HFF-Myc (cell line): ENCODE measurements around the gene SEPHS2.
"Not testable (repeated sequence)": the region's sequence is repeated elsewhere in the genome, so short reads cannot be mapped to it uniquely, and the experiment has no call there.

Experiments
- DNase-seq: peaks from one replicate; pipeline ENCODE4 v3.0.0-alpha.2; 2011; ENCODE audit warnings: low read depth; ENCODE audit errors: extremely low read depth
- H3K4me3 ChIP-seq: replicated peaks from 2 replicates; pipeline ENCODE4 v1.5.1; 2011; ENCODE audit warnings: low read depth, mild to moderate bottlenecking, control low read depth, low read length
- TF ChIP-seq, protein P1 (sequence below): IDR thresholded peaks from 2 replicates; pipeline ENCODE4 v1.5.1; 2012; ENCODE audit warnings: mild to moderate bottlenecking, low read depth, low read length, control low read depth; ENCODE audit errors: missing control alignments

SEPHS2 gene

DNA sequence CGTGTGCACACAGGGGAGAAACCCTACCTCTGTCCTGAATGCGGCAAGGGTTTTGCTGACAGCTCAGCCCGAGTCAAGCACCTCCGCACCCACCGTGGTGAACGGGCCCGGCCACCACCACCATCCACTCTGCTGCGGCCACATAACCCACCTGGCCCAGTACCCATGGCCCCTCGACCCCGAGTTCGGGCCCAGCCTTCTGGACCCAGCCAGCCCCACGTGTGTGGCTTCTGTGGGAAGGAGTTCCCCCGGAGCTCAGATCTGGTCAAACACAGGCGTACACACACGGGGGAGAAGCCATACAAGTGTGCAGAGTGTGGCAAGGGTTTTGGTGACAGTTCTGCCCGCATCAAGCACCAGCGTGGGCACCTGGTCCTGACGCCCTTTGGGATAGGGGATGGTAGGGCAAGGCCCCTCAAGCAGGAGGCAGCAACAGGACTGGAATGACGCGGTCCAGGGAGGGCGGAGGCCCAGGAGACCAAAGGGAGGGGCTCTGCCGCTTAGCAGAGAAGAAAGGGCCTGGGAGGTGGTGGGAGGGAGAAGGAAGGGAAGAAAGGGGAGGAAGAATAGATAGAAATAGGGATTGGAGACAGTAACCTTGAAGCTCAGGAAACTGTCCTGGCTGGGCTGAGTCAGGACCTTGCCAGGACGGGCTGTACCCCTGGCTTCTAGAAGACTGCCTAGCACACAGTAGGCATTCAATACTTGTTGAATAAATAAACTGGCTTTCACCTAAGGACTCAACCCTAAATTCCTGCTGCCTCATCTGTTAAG, 46.8 kb downstream of the SEPHS2 start:
- H3K4me3 ChIP-seq: no peak overlapping the region
- DNase-seq: no peak
- TF ChIP-seq, protein P1, sequence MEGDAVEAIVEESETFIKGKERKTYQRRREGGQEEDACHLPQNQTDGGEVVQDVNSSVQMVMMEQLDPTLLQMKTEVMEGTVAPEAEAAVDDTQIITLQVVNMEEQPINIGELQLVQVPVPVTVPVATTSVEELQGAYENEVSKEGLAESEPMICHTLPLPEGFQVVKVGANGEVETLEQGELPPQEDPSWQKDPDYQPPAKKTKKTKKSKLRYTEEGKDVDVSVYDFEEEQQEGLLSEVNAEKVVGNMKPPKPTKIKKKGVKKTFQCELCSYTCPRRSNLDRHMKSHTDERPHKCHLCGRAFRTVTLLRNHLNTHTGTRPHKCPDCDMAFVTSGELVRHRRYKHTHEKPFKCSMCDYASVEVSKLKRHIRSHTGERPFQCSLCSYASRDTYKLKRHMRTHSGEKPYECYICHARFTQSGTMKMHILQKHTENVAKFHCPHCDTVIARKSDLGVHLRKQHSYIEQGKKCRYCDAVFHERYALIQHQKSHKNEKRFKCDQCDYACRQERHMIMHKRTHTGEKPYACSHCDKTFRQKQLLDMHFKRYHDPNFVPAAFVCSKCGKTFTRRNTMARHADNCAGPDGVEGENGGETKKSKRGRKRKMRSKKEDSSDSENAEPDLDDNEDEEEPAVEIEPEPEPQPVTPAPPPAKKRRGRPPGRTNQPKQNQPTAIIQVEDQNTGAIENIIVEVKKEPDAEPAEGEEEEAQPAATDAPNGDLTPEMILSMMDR: no peak

DNA sequence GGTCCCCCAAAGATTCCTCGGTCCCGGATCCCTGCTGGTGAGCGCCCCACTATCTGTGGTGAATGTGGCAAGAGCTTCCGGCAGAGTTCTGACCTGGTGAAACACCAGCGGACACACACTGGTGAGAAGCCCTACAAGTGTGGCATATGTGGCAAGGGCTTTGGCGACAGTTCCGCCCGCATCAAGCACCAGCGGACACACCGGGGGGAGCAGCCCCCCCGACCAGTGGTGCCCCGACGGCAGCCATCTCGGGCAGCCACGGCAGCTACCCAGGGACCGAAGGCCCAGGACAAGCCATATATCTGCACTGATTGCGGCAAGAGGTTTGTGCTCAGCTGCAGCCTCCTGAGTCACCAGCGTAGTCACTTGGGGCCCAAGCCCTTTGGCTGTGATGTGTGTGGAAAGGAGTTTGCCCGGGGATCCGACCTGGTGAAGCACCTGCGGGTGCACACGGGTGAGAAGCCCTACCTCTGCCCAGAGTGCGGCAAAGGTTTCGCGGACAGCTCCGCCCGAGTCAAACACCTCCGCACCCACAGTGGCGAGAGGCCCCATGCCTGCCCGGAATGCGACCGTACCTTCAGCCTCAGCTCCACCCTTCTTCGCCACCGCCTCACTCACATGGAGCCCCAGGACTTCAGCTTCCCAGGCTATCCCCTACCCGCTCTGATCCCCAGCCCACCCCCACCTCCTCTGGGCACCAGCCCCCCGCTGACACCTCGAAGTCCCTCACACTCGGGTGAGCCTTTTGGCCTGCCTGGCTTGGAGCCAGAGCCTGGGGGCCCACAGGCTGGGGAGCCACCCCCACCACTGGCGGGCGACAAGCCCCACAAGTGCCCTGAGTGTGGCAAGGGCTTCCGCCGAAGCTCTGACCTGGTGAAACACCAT, 47.7 kb downstream of the SEPHS2 start:
- H3K4me3 ChIP-seq: no peak overlapping the region
- DNase-seq: no peak
- TF ChIP-seq, protein P1: no peak

DNA sequence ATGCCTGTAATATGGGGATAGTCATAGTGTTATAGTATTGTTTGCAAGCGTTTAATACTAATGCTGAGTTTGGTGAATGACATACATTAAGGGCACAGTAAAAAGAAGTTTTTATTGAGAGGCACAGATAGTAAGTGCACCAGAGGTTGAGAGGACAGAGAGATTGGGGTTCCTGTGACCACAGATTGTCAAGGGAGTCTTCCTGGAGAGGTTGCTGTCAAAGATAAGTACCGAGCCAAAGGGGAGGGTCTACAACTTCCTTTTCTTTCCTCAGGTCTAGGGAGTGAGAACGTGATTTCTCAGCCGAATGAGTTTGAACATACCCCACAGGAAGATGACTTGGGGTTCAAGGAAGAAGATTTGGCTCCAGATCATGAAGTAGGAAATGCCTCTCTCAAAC, 48.6 kb downstream of the SEPHS2 start:
- H3K4me3 ChIP-seq: no peak overlapping the region
- TF ChIP-seq, protein P1: no peak

GRCh38 chr16:30396627-30397026, 49.0 kb downstream of the SEPHS2 start:
- H3K4me3 ChIP-seq: peak overlapping the region; percentile 63
- DNase-seq: not testable (repeated sequence)

More for the DNA sequence above, 48.6 kb downstream of the SEPHS2 start:
- DNase-seq: no peak

DNA sequence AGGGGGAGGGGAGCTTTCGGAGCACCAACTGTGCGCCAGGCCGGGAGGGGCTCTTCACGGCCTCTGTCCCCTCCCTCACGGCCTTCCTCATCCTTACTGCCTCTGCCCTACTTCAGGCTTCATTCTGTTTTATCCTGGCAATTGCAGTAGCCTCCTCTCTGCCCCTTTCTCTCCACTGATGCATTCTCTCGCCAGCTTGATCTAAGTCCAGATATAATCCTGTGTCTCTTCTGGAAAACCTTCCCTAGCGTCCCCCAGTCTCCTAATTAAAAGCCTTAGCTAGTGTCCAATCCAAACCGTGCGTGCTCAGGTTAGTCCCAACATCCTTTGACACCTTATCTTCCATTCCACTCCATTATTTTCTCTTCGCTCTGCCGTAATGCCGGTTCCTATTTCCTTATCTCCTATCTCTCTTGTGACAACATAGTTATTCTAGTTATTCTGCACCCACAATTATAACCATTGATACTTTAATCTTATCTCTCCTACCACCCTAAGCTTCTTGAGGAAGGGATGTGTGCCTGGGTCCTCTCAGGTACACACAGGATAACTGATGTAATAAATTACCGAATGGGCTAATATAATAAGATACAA, 49.6 kb downstream of the SEPHS2 start:
- TF ChIP-seq, protein P1: no peak
- no peak for DNase-seq
- H3K4me3 ChIP-seq: peak overlapping the region; percentile 63

GRCh38 chr16:30395155-30395991, 50.3 kb downstream of the SEPHS2 start, which contains the start of gene ZNF48:
Gene ZNF48 (plus strand): TSS chr16:30395420. CDS start chr16:30395795, 375 bp downstream.
- TF ChIP-seq, protein P1: peak; percentile 19
- peak within 1 kb of the TSS; percentile 63 for H3K4me3 ChIP-seq
- DNase-seq: no peak
